ENCODE results near the gene CCIN. TPM values are rescaled to one million over a fixed set of nuclear protein-coding genes. Genes with fewer than 3 reads are reported as not detected.

CCIN gene
- total and polyA plus RNA-seq, 2 of the 13 experiments (the other 11 are each of a cell fraction or from before 2014, with no cell fraction given) = not detected

DNA sequence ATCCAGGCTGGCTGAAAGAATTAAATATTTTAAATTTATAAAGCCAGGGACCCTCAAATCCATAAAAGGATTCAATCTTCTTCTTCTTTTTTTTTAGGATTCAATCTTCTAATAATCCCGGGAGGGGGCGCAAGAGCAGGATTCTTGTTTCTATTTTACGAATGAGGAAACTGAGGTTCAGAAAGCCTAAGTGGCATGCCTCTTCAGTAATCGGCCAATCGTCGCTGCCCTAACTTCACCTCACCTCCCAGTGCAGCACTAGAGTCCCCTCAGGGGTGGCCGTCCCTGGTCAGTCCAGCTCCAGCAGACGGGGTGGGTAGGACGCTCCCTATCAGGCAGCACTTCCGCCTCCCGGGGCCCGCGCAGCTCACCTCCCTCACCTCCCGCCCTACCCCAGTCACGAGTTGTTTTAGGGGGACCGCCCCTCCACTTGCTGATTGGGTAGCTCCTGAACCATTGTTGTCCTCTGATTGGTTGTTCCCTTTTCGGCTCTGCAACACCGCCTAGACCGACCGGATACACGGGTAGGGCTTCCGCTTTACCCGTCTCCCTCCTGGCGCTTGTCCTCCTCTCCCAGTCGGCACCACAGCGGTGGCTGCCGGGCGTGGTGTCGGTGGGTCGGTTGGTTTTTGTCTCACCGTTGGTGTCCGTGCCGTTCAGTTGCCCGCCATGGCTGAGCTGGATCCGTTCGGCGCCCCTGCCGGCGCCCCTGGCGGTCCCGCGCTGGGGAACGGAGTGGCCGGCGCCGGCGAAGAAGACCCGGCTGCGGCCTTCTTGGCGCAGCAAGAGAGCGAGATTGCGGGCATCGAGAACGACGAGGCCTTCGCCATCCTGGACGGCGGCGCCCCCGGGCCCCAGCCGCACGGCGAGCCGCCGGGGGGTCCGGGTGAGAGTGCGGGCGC is 21.5 kb downstream of the CCIN start, which contains the start of gene CLTA (continued):
- TF ChIP-seq ZNF674 (CRISPR knock-in tag; IDR thresholded peaks at IDR 0.05; ENCODE audit: low read depth) (no peak), CBX2 (IDR thresholded peaks at IDR 0.05; ENCODE audit: low read depth, low read length) (no peak), CBX2 (CRISPR knock-in tag; IDR thresholded peaks at IDR 0.05; ENCODE audit: low read depth) (no peak), SKI (IDR thresholded peaks at IDR 0.05; ENCODE audit: partially characterized antibody) (peak; percentile 48), ZNF468 (CRISPR knock-in tag; IDR thresholded peaks at IDR 0.05) (no peak), ZNF547 (CRISPR knock-in tag; IDR thresholded peaks at IDR 0.05) (peak; percentile 73; the same call in 1 of the 2 replicates), KLF15 (CRISPR knock-in tag; IDR thresholded peaks at IDR 0.05; ENCODE audit: borderline replicate concordance) (peak; percentile 71; the same call in 1 of the 2 replicates), ZNF296 (CRISPR knock-in tag; conservative IDR thresholded peaks at IDR 0.05) (no peak), WIZ (CRISPR knock-in tag; IDR thresholded peaks at IDR 0.05) (no peak), FLYWCH1 (CRISPR knock-in tag; IDR thresholded peaks at IDR 0.05) (no peak), SCMH1 (CRISPR knock-in tag; IDR thresholded peaks at IDR 0.05; ENCODE audit: borderline replicate concordance) (no peak), KDM2A (CRISPR knock-in tag; IDR thresholded peaks at IDR 0.05; ENCODE audit: borderline replicate concordance, low read depth) (peak; percentile 83), YY1 (IDR thresholded peaks at IDR 0.05; ENCODE audit: insufficient read depth, insufficient replicate concordance, low read depth, low read length) (peak; percentile 40), TOPORS (CRISPR knock-in tag; IDR thresholded peaks at IDR 0.05) (no peak), KDM5A (IDR thresholded peaks at IDR 0.05; ENCODE audit: borderline replicate concordance, low read length) (peak; percentile 77), FOXO1 (CRISPR knock-in tag; IDR thresholded peaks at IDR 0.05) (peak; percentile 32), ZNF3 (CRISPR knock-in tag; IDR thresholded peaks at IDR 0.05) (no peak), AKAP8 (CRISPR knock-in tag; IDR thresholded peaks at IDR 0.05) (no peak), SP2 (CRISPR knock-in tag; IDR thresholded peaks at IDR 0.05) (peak; percentile 85), MBNL3 (CRISPR knock-in tag; conservative IDR thresholded peaks at IDR 0.05) (no peak), GTF2F1 (IDR thresholded peaks at IDR 0.05; ENCODE audit: low read length) (no peak), ZSCAN22 (CRISPR knock-in tag; IDR thresholded peaks at IDR 0.05) (0 out of 2 replicates have a peak, but pooled peaks have one; percentile 48), ZNF644 (CRISPR knock-in tag; IDR thresholded peaks at IDR 0.05; ENCODE audit: low read depth) (no peak), GATAD2A (CRISPR knock-in tag; IDR thresholded peaks at IDR 0.05) (peak; percentile 61)
- TF ChIP-seq, protein P1, sequence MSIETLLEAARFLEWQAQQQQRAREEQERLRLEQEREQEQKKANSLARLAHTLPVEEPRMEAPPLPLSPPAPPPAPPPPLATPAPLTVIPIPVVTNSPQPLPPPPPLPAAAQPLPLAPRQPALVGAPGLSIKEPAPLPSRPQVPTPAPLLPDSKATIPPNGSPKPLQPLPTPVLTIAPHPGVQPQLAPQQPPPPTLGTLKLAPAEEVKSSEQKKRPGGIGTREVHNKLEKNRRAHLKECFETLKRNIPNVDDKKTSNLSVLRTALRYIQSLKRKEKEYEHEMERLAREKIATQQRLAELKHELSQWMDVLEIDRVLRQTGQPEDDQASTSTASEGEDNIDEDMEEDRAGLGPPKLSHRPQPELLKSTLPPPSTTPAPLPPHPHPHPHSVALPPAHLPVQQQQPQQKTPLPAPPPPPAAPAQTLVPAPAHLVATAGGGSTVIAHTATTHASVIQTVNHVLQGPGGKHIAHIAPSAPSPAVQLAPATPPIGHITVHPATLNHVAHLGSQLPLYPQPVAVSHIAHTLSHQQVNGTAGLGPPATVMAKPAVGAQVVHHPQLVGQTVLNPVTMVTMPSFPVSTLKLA (IDR thresholded peaks at IDR 0.05) = peak; percentile 37; the same call in 1 of the 2 replicates
- TF ChIP-seq, protein P2, sequence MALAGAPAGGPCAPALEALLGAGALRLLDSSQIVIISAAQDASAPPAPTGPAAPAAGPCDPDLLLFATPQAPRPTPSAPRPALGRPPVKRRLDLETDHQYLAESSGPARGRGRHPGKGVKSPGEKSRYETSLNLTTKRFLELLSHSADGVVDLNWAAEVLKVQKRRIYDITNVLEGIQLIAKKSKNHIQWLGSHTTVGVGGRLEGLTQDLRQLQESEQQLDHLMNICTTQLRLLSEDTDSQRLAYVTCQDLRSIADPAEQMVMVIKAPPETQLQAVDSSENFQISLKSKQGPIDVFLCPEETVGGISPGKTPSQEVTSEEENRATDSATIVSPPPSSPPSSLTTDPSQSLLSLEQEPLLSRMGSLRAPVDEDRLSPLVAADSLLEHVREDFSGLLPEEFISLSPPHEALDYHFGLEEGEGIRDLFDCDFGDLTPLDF (CRISPR knock-in tag; IDR thresholded peaks at IDR 0.05) = peak; percentile 89
- TF ChIP-seq, protein P3, sequence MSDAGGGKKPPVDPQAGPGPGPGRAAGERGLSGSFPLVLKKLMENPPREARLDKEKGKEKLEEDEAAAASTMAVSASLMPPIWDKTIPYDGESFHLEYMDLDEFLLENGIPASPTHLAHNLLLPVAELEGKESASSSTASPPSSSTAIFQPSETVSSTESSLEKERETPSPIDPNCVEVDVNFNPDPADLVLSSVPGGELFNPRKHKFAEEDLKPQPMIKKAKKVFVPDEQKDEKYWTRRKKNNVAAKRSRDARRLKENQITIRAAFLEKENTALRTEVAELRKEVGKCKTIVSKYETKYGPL (CRISPR knock-in tag; IDR thresholded peaks at IDR 0.05) = 0 out of 2 replicates have a peak, but pooled peaks have one; percentile 20

All from HepG2 (cell line).